Measurements from ENCODE around the gene SPG11. TPM values are rescaled to one million over a fixed set of nuclear protein-coding genes. Genes with fewer than 3 reads are reported as not detected.
"Not testable (repeated sequence)": the region's sequence is repeated elsewhere in the genome, so short reads cannot be mapped to it uniquely, and the experiment has no call there.

SPG11 gene
- total RNA-seq, 2 donors from 2014 or later = 55.7 to 98.4 TPM

DNA sequence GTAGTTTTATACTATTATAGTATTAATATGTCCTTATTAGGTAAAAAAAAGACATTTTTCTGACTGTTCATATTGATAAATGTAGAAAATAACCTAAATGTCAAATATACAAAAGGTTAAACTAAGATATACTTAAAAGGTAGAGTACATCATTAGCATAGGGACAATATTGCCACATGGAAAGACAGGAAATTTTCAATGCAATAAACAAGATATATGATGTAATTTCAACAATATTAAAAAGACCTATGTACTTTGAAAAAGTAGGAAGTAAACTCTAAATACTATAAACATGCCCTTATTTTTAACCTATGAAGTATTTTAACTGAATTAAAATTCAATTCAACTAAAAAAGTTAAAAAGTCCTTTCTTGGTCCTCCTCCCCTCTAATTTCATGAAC lies 1.9 kb downstream of the SPG11 start:
- no peak for ATAC-seq (replicated peaks)
- H3K27ac Mint-ChIP-seq = peak overlapping the region; percentile 97
- peak overlapping the region; percentile 94 for H3K4me3 Mint-ChIP-seq
- H3K4me1 Mint-ChIP-seq = peaks cover 11% of the 10 kb centered on the region
- no peaks in the 10 kb centered on the region for H3K9me3 Mint-ChIP-seq
- no peaks in the 10 kb centered on the region for H3K27me3 Mint-ChIP-seq
- peaks cover 66% of the 10 kb centered on the region for H3K36me3 Mint-ChIP-seq (ENCODE audit: low read depth)

DNA sequence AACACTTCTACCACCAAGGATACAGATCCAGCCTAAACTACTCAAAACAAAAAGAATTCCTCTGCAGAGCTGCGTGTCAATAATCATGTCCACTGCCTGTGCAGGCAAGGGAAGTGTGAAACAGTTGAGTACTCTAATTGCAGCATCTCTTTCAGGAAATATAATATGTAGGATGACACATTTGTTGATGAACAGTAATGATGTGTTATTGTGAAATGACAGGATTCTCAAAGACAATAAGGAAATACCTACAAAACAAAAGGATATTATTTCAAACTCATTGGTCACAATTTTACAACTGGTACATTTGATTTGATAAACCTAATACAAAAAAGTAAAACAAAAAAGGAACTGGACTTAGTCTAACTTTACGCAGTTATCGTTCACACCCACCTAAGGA lies 4.4 kb downstream of the SPG11 start:
- H3K36me3 Mint-ChIP-seq (ENCODE audit: low read depth) = peaks cover 85% of the 10 kb centered on the region
- peak overlapping the region; percentile 15 for H3K27ac Mint-ChIP-seq
- no peaks in the 10 kb centered on the region for H3K27me3 Mint-ChIP-seq
- H3K4me1 Mint-ChIP-seq = peaks cover 15% of the 10 kb centered on the region
- ATAC-seq (replicated peaks) = no peak
- H3K9me3 Mint-ChIP-seq = no peaks in the 10 kb centered on the region
- H3K4me3 Mint-ChIP-seq = no peak overlapping the region

DNA sequence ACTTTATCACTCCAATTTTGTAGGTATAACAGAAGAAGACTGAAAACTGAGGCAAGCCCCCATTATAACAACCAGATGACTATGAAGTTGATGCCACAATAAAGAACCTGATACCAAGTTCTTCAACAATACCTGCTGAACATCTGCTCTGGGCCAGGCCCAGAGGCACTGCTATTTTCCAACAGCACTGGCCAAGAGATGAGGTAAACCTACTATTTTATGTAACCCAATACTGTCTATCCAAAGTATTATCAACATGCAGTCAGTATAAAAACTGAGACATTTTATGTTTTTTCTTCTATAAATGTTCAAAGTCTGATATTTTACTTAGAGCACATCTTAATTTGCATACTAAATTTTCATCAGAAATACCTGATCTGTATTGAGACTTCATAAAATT lies 6.1 kb downstream of the SPG11 start:
- no peak overlapping the region for H3K4me3 Mint-ChIP-seq
- no peak for ATAC-seq (replicated peaks)

DNA sequence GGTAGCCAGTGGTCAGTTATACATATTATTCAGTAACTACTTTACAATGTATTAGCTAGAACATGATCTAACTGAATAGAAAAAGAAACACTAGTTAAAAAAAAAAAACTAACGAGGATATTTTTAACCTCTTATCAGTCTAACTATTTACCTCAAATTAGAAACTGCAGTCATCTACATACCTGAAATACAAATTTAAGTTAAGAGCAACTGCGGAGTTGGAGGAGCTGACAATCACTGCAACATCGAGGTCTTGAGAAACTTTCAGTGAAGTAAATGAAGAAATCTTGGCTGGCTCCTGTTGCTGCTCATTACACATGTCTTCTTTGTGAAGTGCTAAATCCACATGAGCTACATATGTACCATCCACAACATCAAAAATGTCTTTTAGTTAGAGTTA lies 6.5 kb downstream of the SPG11 start:
- Mint-ChIP-seq H3K27ac (no peak overlapping the region), H3K4me1 (peaks cover 25% of the 10 kb centered on the region), H3K9me3 (no peaks in the 10 kb centered on the region), H3K36me3 (ENCODE audit: low read depth) (peaks cover 91% of the 10 kb centered on the region), H3K27me3 (no peaks in the 10 kb centered on the region), H3K4me3 (no peak overlapping the region)
- no peak for ATAC-seq (replicated peaks)

More for the DNA sequence above, 6.1 kb downstream of the SPG11 start:
- peaks cover 25% of the 10 kb centered on the region for H3K4me1 Mint-ChIP-seq
- no peaks in the 10 kb centered on the region for H3K9me3 Mint-ChIP-seq
- peaks cover 87% of the 10 kb centered on the region for H3K36me3 Mint-ChIP-seq (ENCODE audit: low read depth)
- H3K27ac Mint-ChIP-seq = no peak overlapping the region
- no peaks in the 10 kb centered on the region for H3K27me3 Mint-ChIP-seq

DNA sequence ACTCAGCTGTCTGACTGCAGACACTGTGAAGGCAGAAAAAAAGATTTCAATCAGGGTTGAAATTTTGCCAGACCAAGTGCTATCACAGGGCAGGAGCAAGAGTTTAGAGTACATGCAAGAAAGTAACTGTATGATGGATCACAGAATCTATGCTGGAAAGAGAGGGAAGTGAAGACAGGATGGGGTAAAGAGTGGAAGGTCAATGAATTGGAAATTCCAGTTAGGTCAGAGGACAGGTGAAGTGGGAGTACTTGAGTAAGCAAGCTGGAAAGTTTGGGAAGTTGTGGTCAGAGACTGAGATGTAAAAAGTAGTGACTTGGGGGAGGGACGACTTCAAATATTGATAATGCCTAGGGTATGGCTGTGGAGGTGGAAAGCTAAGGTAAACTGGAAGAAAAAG lies 7.2 kb downstream of the SPG11 start:
- H3K36me3 Mint-ChIP-seq (ENCODE audit: low read depth) = peaks cover 98% of the 10 kb centered on the region
- H3K9me3 Mint-ChIP-seq = no peaks in the 10 kb centered on the region
- no peaks in the 10 kb centered on the region for H3K27me3 Mint-ChIP-seq
- no peak overlapping the region for H3K27ac Mint-ChIP-seq
- peaks cover 25% of the 10 kb centered on the region for H3K4me1 Mint-ChIP-seq
- H3K4me3 Mint-ChIP-seq = no peak overlapping the region
- no peak for ATAC-seq (replicated peaks)

GRCh38 chr15:44654858-44655257 lies 8.6 kb downstream of the SPG11 start:
- peaks cover 99% of the 10 kb centered on the region for H3K36me3 Mint-ChIP-seq (ENCODE audit: low read depth)
- H3K4me1 Mint-ChIP-seq = peaks cover 23% of the 10 kb centered on the region

GRCh38 chr15:44647637-44648036 lies 15.8 kb downstream of the SPG11 start:
- peaks cover 6% of the 10 kb centered on the region for H3K9me3 Mint-ChIP-seq
- no peaks in the 10 kb centered on the region for H3K27me3 Mint-ChIP-seq
- peak overlapping the region; percentile 10 for H3K27ac Mint-ChIP-seq
- ATAC-seq (replicated peaks) = no peak
- peaks cover 40% of the 10 kb centered on the region for H3K4me1 Mint-ChIP-seq
- peak overlapping the region; percentile 23 for H3K4me3 Mint-ChIP-seq
- peaks cover 91% of the 10 kb centered on the region for H3K36me3 Mint-ChIP-seq (ENCODE audit: low read depth)

More at GRCh38 chr15:44654858-44655257, 8.6 kb downstream of the SPG11 start:
- Mint-ChIP-seq H3K4me3 (no peak overlapping the region), H3K9me3 (no peaks in the 10 kb centered on the region), H3K27ac (no peak overlapping the region), H3K27me3 (no peaks in the 10 kb centered on the region)
- no peak for ATAC-seq (replicated peaks)

GRCh38 chr15:44647036-44647435 lies 16.4 kb downstream of the SPG11 start:
- Mint-ChIP-seq H3K27me3 (no peaks in the 10 kb centered on the region), H3K4me1 (peaks cover 40% of the 10 kb centered on the region), H3K4me3 (peak overlapping the region; percentile 23), H3K27ac (peak overlapping the region; percentile 10), H3K36me3 (ENCODE audit: low read depth) (peaks cover 89% of the 10 kb centered on the region), H3K9me3 (peaks cover 6% of the 10 kb centered on the region)
- ATAC-seq (replicated peaks) = peak; percentile 70

DNA sequence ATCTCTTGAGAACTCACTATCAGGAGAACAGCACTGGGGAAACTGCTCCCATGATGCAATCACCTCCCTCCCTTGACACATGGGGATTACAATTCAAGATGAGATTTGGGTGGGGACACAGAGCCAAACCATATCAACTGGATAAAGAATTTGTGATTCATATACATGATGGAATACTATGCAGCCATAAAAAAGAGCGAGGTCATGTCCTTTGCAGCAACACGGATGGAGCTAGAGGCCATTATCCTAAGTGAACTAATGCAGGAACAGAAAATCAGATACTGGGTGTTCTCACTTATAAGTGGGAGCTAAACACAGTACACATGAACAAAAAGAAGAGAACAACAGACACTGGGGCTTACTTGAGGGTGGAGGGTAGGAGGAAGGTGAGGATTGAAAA lies 17.0 kb downstream of the SPG11 start:
- H3K4me1 Mint-ChIP-seq = peaks cover 40% of the 10 kb centered on the region
- H3K27ac Mint-ChIP-seq = peak overlapping the region; percentile 10
- peak overlapping the region; percentile 15 for H3K4me3 Mint-ChIP-seq
- ATAC-seq (replicated peaks) = no peak
- H3K9me3 Mint-ChIP-seq = peaks cover 6% of the 10 kb centered on the region
- no peaks in the 10 kb centered on the region for H3K27me3 Mint-ChIP-seq
- H3K36me3 Mint-ChIP-seq (ENCODE audit: low read depth) = peaks cover 89% of the 10 kb centered on the region

GRCh38 chr15:44641651-44642050 lies 21.8 kb downstream of the SPG11 start:
- H3K4me3 Mint-ChIP-seq = no peak overlapping the region
- no peak for ATAC-seq (replicated peaks)
- H3K36me3 Mint-ChIP-seq (ENCODE audit: low read depth) = peaks cover 79% of the 10 kb centered on the region
- peaks cover 29% of the 10 kb centered on the region for H3K4me1 Mint-ChIP-seq
- H3K27me3 Mint-ChIP-seq = no peaks in the 10 kb centered on the region
- peaks cover 6% of the 10 kb centered on the region for H3K9me3 Mint-ChIP-seq
- H3K27ac Mint-ChIP-seq = no peak overlapping the region

DNA sequence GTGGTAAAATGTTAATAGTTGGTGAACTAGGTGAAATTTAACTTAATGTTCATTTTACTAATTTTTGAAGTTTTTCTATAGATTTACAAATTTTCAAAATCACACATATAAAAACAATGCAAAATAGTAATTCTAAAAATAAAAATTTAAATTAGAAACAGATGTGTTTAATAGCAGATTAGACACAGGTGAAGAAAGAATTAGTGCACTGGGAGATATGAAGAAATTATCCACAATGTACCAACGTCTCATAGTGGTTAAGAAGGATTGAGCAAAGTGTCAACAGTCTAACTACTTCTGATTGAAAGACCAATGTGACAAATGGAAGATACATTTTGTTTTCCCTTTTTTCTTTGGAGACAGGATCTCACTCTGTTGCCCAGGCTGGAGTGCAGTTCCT lies 26.5 kb downstream of the SPG11 start:
- no peak overlapping the region for H3K27ac Mint-ChIP-seq
- peaks cover 5% of the 10 kb centered on the region for H3K4me1 Mint-ChIP-seq
- H3K36me3 Mint-ChIP-seq (ENCODE audit: low read depth) = peaks cover 80% of the 10 kb centered on the region
- no peak overlapping the region for H3K4me3 Mint-ChIP-seq
- ATAC-seq (replicated peaks) = no peak
- no peaks in the 10 kb centered on the region for H3K9me3 Mint-ChIP-seq
- H3K27me3 Mint-ChIP-seq = no peaks in the 10 kb centered on the region

GRCh38 chr15:44633603-44634002 lies 29.9 kb downstream of the SPG11 start:
- Mint-ChIP-seq H3K27me3 (no peaks in the 10 kb centered on the region), H3K36me3 (ENCODE audit: low read depth) (peaks cover 84% of the 10 kb centered on the region), H3K9me3 (no peaks in the 10 kb centered on the region), H3K27ac (peak overlapping the region; percentile 99), H3K4me1 (peaks cover 10% of the 10 kb centered on the region), H3K4me3 (peak overlapping the region; percentile 73)
- peak; percentile 83 for ATAC-seq (replicated peaks)

- not testable (repeated sequence) for H3K9me3 Mint-ChIP-seq; H3K4me1 Mint-ChIP-seq; ATAC-seq (replicated peaks); H3K4me3 Mint-ChIP-seq; H3K27ac Mint-ChIP-seq; H3K27me3 Mint-ChIP-seq
- peaks cover 98% of the 10 kb centered on the region for H3K36me3 Mint-ChIP-seq (ENCODE audit: low read depth)
These were observed 38.2 kb downstream of the SPG11 start for GRCh38 chr15:44625286-44625685.

- peaks cover 6% of the 10 kb centered on the region for H3K4me1 Mint-ChIP-seq
- H3K4me3 Mint-ChIP-seq = no peak overlapping the region
- no peaks in the 10 kb centered on the region for H3K27me3 Mint-ChIP-seq
- H3K9me3 Mint-ChIP-seq = no peaks in the 10 kb centered on the region
- peak; percentile 61 for ATAC-seq (replicated peaks)
- H3K36me3 Mint-ChIP-seq (ENCODE audit: low read depth) = peaks cover 98% of the 10 kb centered on the region
- H3K27ac Mint-ChIP-seq = peak overlapping the region; percentile 32
These were observed 40.3 kb downstream of the SPG11 start for GRCh38 chr15:44623178-44623577.

DNA sequence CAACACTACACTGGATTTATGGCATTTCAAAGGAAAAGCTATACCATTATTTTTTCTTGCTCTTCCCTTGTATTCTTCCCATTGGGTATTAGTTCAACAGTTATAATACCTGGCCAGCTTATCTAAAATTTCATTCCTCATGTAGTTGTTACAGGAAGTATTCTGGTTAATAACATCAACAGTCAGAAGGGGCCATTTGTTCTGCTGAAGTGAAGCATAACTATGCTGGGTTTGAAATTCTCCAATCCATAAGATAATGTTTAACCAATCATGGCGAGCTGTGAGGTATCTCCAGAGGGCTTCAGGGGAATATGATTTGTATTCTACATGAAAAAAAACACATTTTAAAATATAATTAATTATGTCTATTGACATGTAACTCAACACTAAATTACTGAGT lies 43.4 kb downstream of the SPG11 start:
- ATAC-seq (replicated peaks) = no peak
- H3K27me3 Mint-ChIP-seq = no peaks in the 10 kb centered on the region
- peaks cover 6% of the 10 kb centered on the region for H3K4me1 Mint-ChIP-seq
- H3K27ac Mint-ChIP-seq = no peak overlapping the region
- H3K4me3 Mint-ChIP-seq = no peak overlapping the region
- H3K9me3 Mint-ChIP-seq = no peaks in the 10 kb centered on the region
- peaks cover 99% of the 10 kb centered on the region for H3K36me3 Mint-ChIP-seq (ENCODE audit: low read depth)

GRCh38 chr15:44616974-44617373 lies 46.5 kb downstream of the SPG11 start:
- Mint-ChIP-seq H3K36me3 (ENCODE audit: low read depth) (peaks cover 97% of the 10 kb centered on the region), H3K9me3 (no peaks in the 10 kb centered on the region), H3K4me3 (no peak overlapping the region), H3K27ac (peak overlapping the region; percentile 41), H3K4me1 (no peaks in the 10 kb centered on the region), H3K27me3 (no peaks in the 10 kb centered on the region)
- ATAC-seq (replicated peaks) = no peak
